ENCODE results near the gene REG1B. TPM values are rescaled to one million over a fixed set of nuclear protein-coding genes. Genes with fewer than 3 reads are reported as not detected.
"Not testable (repeated sequence)": the region's sequence is repeated elsewhere in the genome, so short reads cannot be mapped to it uniquely, and the experiment has no call there.

REG1B gene
- total RNA-seq, 1 donor from 2014 or later = not detected

DNA sequence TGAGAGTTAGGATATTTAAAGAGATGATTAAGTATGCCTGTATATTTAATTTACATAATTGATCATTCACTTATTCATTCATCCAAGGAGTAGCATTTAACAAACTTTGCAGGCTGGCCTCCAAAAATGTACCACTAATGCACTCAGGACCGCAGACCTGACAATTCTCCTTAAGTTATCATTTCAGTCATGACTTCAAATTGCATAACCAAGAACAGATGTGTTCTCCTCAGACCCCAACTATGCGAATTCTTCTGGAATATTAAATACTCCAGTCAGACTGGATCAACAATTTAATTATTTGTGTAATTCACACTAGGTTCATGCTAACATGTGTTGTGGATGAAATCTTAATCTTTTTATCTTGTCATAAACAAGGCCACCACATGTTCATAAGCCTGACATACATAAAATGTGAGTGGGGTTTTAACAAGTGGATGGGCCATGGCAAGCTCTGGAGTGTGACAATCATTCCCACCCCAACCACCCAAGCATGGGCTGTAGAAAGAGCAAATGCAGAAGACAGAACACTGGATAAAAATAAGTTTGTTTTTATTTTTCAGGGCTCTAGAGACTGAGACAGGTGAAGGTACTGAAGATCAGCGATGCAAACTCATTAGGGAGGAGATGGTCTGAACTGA, 3.2 kb downstream of the REG1B start:
- ATAC-seq = no peak
- intact Hi-C loops (cut with DNase I) = no loop called here
- H3K36me3 ChIP-seq = no peaks in the 10 kb centered on the region

DNA sequence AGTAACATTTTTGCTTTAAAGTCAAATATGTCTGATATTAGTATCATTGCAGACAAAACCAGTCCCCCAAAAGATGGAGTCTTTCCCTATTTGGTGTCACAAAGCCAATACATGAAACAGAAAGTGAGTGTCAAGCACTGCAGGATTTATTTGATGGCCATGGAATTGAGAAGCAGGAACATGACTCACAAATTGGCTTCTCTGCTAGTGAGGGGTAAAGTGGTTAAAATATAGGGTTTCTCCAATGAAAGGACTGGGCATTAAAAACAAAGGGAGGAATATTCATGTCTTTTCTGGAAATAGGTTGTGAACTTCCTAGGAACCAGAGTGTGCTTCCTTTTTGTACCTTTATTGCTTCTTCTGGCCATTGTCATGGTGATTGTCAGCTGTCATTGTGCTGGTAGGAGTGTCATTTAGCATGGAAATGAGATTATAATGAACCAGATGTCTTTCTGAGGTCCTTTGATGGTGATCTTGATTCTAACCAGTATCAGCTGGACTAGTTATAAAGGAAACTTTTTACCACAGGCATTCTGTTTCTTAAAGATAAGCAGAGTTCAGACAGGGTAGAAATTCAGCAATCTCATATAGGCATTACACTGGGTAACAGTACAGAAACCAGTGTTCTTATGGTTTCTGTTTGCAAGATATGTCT, 4.1 kb downstream of the REG1B start:
- Histone ChIP-seq H3K27ac (no peak overlapping the region), H3K36me3 (no peaks in the 10 kb centered on the region), H3K4me3 (no peak overlapping the region), H3K9me3 (no peaks in the 10 kb centered on the region), H3K27me3 (ENCODE audit: low read depth) (no peaks in the 10 kb centered on the region), H3K4me1 (no peaks in the 10 kb centered on the region)
- ATAC-seq (no peak), DNase-seq (no peak)
- intact Hi-C loops (cut with DNase I) = no loop called here
- TF ChIP-seq, protein P1, sequence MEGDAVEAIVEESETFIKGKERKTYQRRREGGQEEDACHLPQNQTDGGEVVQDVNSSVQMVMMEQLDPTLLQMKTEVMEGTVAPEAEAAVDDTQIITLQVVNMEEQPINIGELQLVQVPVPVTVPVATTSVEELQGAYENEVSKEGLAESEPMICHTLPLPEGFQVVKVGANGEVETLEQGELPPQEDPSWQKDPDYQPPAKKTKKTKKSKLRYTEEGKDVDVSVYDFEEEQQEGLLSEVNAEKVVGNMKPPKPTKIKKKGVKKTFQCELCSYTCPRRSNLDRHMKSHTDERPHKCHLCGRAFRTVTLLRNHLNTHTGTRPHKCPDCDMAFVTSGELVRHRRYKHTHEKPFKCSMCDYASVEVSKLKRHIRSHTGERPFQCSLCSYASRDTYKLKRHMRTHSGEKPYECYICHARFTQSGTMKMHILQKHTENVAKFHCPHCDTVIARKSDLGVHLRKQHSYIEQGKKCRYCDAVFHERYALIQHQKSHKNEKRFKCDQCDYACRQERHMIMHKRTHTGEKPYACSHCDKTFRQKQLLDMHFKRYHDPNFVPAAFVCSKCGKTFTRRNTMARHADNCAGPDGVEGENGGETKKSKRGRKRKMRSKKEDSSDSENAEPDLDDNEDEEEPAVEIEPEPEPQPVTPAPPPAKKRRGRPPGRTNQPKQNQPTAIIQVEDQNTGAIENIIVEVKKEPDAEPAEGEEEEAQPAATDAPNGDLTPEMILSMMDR (IDR thresholded peaks at IDR 0.05) = no peak

More for the DNA sequence above, 3.2 kb downstream of the REG1B start:
- H3K27ac ChIP-seq = no peak overlapping the region
- no peaks in the 10 kb centered on the region for H3K27me3 ChIP-seq (ENCODE audit: low read depth)
- no peaks in the 10 kb centered on the region for H3K4me1 ChIP-seq
- H3K4me3 ChIP-seq = no peak overlapping the region
- DNase-seq = no peak
- TF ChIP-seq, protein P1 (IDR thresholded peaks at IDR 0.05) = no peak
- H3K9me3 ChIP-seq = no peaks in the 10 kb centered on the region

DNA sequence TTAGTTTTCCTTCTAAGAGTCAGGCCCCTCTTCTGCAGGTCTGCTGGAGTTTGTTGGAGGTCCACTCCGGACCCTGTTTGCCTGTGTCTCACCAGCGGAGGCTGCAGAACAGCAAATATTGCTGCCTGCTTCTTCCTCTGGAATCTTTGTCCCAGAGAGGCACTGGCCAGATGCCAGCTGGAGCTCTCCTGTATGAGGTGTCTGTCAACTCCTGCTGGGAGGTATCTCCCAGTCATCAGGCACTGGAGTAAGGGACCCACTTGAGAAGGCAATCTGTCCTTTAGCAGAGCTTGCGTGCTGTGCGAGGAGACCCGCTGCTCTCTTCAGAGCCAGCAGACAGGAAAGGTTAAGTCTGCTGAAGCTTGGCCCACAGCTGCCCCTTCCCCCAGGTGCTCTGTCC, 4.8 kb downstream of the REG1B start:
- no peak overlapping the region for H3K27ac ChIP-seq
- ATAC-seq (no peak), DNase-seq (no peak)
- no peaks in the 10 kb centered on the region for H3K27me3 ChIP-seq (ENCODE audit: low read depth)
- no peaks in the 10 kb centered on the region for H3K9me3 ChIP-seq
- no peak overlapping the region for H3K4me3 ChIP-seq
- no peaks in the 10 kb centered on the region for H3K36me3 ChIP-seq
- TF ChIP-seq, protein P1 (IDR thresholded peaks at IDR 0.05) = no peak
- intact Hi-C loops (cut with DNase I) = no loop called here
- no peaks in the 10 kb centered on the region for H3K4me1 ChIP-seq

DNA sequence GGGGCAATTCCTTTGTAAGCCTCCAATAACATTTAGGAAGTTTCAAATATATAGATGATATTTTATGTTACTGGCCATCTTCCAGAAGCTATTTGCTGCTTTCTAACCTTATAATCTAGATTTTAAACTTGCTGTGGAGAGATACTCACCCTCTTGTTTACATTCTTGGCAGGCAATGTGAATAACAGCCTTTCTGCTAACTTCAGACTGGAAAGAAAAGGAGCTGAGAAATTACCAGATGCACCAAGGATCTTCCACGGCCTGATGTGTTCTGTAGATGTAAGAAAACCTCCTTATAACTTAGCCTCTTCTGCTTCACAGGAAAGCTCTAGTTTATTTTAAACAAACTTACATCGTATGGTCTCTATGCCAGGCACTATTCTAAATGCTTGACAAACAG, 16.7 kb downstream of the REG1B start:
- intact Hi-C loops (cut with DNase I) = no loop called here
- no peaks in the 10 kb centered on the region for H3K9me3 ChIP-seq
- DNase-seq (no peak), ATAC-seq (no peak)
- no peaks in the 10 kb centered on the region for H3K4me1 ChIP-seq
- no peaks in the 10 kb centered on the region for H3K36me3 ChIP-seq
- H3K27me3 ChIP-seq (ENCODE audit: low read depth) = no peaks in the 10 kb centered on the region
- TF ChIP-seq, protein P1 (IDR thresholded peaks at IDR 0.05) = no peak
- no peak overlapping the region for H3K27ac ChIP-seq
- H3K4me3 ChIP-seq = no peak overlapping the region

DNA sequence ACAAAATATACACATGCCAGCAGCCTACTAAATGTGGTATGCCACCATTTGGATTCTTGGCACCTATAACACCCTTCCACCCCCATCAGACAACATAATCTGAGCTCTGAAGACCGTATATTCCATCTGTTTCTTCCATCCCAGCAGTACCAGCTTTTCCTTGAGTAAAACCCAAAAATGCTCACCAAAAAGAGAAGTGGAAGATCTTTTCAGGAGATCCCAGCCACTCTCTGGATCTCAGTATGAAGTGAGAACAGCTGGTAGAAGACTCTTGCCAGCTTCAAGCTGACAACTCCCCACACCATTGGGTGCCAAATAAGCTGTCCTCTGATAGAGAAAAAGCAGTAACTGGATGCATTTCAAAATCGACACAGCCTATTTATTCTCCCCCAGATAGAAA, 22.6 kb downstream of the REG1B start:
- H3K9me3 ChIP-seq = no peaks in the 10 kb centered on the region
- TF ChIP-seq, protein P1 (IDR thresholded peaks at IDR 0.05) = no peak
- H3K4me3 ChIP-seq = no peak overlapping the region
- no peak for ATAC-seq
- no peaks in the 10 kb centered on the region for H3K36me3 ChIP-seq
- H3K27ac ChIP-seq = no peak overlapping the region
- DNase-seq = no peak
- H3K4me1 ChIP-seq = no peaks in the 10 kb centered on the region
- H3K27me3 ChIP-seq (ENCODE audit: low read depth) = no peaks in the 10 kb centered on the region
- intact Hi-C loops (cut with DNase I) = no loop called here

DNA sequence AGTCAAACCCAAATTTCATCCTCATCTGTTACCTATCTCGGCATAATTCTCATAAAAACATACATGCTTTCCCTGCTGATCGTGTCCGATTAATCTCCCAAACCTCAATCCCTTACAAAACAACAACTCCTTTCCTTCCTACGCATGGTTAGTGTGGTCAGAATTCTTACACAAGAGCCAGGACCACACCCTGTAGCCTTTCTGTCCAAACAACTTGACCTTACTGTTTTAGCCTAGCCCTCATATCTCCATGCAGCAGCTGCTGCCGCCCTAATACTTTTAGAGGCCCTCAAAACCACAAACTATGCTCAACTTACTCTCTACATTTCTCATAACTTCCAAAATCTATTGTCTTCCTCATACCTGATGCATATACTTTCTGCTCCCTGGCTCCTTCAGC, 33.0 kb downstream of the REG1B start:
- DNase-seq; H3K4me1 ChIP-seq; H3K36me3 ChIP-seq; ATAC-seq; H3K9me3 ChIP-seq; H3K27me3 ChIP-seq (ENCODE audit: low read depth); intact Hi-C loops (cut with DNase I); H3K27ac ChIP-seq; H3K4me3 ChIP-seq: not testable (repeated sequence)

DNA sequence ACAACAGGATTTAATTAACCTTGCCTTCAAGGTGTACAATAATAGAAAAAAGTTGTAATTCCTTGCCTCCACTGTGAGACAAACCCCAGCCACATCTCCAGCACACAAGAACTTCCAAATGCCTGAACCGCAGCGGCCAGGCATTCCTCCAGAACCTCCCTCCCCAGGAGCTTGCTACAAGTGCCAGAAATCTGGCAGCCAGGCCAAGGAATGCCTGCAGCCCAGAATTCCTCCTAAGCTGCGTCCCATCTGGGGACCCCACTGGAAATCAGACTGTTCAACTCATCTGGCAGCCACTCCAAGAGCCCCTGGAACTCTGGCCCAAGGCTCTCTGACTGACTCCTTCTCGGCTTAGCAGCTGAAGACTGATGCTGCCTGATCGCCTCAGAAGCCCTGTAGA, 34.3 kb downstream of the REG1B start:
- H3K4me1 ChIP-seq; H3K4me3 ChIP-seq; DNase-seq; H3K9me3 ChIP-seq; intact Hi-C loops (cut with DNase I); H3K36me3 ChIP-seq; H3K27me3 ChIP-seq (ENCODE audit: low read depth); H3K27ac ChIP-seq; ATAC-seq: not testable (repeated sequence)
